ENCODE results near the gene NDRG4.

NDRG4 gene

DNA sequence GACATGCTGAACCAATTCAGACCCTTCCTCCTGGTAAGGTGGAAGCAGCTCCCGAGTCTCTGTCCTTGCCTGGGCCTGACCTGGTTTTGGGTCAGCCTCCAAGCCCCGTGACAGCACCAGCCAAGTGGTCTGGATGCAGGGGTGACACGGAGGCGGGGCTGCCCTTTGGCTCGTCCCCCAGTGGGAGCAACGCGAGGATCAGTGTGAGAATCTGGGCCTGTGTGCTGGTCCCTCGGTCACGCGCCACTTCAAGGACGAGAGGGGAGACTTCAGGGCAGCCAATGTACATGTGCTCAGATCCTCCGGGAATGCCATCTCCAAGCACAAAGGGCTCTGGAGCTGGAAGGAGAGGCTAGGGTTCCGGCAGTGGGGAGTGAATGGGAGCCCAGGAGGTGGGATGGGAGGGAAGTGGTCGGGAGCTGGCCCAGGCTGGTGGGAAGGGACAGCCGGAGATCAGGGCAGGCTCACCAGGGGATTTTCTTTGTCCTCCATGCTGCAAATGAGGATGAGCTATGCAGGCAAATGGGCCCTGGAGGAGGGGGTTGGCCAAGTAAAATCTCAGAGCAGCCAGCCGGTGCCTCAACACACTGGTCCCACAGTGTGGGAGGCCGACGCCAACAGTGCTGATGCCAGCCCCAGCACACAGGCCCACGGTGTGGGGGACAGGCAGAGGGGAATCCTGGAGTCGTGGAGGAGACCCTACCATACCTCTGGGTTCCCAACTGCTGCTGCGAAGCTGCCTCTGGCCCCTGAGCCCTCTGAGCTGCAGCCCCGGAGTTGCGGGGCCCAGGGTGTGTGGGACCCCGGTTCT, 4.2 kb upstream of the NDRG4 start:
- DNase-seq (ENCODE audit: low read depth, low spot score): no peak

DNA sequence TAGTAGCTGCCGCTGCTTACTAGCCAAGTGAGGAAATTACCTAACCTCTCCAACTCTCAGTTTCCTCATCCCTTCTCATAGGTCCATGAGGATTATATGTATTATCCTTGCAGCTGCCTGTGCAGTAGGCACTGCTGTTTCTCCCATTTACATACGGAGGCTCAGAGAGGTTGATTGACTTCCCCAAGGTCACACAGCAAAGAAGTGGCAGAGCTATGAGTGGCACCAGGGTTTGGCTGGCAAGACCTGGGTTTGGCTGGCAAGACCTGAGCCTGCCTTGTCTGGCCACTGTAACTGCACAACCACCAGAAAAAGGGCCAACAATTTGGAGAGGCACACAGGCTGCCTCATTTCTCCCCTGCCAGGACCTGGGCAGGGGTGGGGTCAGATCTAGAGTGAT, 2.5 kb upstream of the NDRG4 start:
- no peak for DNase-seq (ENCODE audit: low read depth, low spot score)

DNA sequence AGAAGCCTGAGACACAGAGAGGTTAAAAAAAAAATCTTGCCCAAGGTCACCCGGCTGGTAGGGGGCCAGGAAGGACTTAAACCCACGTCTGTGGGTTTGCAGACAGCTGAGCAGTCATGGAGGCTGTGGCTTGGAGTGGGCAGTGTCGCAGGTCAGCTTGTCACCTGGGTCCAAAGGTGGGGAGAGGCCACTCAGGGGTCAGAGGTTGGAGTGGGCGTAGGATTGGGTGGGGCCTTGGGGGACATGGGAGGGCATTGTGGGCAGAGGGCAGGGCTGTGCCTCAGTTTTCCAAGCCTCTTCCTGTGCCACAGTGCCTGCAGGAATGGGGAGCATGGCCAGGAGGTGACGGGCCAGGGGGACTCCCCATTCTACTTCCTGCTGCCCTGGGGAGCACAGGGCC, 2.0 kb upstream of the NDRG4 start:
- no peak for DNase-seq (ENCODE audit: low read depth, low spot score)

DNA sequence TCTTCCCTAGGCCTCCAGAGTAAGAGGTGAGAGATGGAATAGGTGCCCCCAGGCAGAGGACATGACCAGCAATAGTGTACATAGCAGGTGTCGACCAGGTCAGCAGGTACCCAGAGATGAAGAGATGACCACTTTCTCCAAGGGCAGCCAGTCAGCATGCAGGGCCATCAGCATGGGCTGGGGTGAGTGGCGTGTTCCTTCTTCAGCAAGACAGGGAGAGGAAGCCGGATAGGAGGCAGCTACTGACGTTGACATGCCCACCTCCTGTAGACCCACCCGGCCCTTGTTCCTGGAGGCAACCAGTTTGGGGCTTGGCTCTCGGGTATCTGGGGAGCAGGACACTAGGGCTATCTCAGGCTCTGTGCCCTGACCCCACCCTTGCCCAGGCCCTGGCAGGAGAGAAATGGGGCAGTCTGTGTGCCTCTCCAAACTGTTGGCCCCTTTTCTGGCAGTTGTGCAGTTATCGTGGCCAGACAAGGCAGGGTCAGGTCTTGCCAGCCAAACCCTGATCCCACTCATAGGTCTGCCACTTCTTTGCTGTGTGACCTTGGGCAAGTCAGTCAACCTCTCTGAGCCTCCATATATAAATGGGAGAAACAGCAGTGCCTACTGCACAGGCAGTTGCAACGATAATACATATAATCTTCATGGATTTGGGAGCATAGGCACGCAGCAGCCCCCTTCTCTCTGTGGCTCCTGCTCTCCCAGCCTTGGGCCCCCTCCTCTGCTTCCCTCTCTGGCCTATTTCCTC, 1.4 kb upstream of the NDRG4 start:
- DNase-seq (ENCODE audit: low read depth, low spot score): no peak

- no peak for DNase-seq (ENCODE audit: low read depth, low spot score)
Observed at GRCh38 chr16:58499092-58499511, 841 bp upstream of the NDRG4 start.

- peak; percentile 46 for DNase-seq (ENCODE audit: low read depth, low spot score)
Observed at GRCh38 chr16:58500430-58501241, 693 bp downstream of the NDRG4 start.

DNA sequence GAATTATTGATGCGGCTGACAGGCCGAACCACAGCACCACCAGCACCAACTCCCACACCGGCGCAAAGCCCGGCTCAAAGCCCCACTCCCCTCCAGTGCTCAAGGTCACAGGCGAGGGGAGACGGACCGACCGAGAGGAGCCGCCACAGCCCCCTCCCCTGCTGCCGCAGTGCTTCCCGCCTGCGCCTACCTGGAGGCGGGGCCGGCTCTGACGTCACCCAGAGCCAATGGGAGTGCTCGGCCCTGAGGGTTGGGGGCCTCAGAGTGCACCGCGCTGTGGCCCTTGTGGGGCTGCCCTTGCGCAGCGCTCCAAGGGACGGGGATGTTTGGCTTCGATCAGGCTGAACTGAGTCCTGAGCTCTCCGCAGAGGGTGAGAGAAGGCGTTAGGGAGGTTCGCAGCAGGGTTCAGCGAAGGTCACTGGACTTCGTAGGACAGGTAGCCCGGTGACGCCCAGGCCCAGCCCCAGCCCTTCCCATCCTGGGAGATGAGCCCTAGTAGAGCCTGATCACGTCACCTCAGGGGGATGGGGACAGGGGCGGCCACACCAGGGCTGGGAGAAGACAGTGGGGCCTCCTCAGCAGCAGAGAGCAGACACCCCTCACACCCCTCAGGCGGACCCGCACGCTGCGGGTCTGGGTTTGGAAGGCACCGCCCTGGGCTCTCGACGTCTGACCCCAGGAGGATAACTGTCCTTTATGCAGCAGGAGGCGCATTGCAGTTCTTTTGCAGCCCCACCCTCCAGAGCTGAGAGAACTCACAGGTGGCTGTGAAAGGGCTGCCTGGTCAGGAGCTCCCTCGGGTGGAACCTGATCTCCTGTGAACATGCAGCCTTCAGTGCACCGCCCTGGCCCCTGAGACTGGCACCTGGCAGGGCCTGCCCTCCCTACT, 1.5 kb downstream of the NDRG4 start:
- DNase-seq (ENCODE audit: low read depth, low spot score): peak; percentile 73

- no peak for DNase-seq (ENCODE audit: low read depth, low spot score)
Observed at GRCh38 chr16:58502217-58502921, 2.4 kb downstream of the NDRG4 start.

DNA sequence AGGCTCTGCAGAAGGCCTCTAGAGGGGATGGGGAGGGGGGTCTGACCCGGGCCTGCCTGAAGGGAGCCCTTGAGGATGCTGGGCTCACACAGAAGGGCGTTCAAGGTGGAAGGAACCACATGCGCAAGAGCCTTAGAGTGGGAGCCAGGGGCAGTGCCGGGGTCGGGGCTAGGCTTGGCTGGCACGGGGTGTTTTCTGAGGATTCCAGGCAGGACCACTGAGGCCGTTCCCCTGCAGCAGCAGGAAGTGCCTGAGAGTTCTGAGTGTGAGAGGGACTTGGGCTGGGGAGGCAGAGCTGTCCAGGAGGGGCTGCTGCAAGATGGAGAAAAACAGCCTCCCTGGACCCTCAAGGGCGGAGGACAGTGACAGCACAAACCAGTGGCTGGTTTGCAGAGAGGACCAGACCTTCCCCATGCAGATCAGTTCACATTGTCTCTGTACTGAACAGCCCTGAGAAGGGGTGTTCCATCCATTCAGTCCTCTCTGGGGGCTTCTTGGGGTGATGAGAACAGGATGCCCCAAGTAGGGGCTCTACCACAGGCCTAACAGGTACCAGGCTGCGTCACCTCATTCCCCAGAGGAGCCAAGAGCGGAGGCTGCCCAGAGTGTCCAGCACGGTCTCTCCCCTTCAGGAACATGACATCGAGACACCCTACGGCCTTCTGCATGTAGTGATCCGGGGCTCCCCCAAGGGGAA, 3.4 kb downstream of the NDRG4 start:
- DNase-seq (ENCODE audit: low read depth, low spot score): no peak

- no peak for DNase-seq (ENCODE audit: low read depth, low spot score)
Observed at GRCh38 chr16:58503863-58504688, 4.1 kb downstream of the NDRG4 start.

DNA sequence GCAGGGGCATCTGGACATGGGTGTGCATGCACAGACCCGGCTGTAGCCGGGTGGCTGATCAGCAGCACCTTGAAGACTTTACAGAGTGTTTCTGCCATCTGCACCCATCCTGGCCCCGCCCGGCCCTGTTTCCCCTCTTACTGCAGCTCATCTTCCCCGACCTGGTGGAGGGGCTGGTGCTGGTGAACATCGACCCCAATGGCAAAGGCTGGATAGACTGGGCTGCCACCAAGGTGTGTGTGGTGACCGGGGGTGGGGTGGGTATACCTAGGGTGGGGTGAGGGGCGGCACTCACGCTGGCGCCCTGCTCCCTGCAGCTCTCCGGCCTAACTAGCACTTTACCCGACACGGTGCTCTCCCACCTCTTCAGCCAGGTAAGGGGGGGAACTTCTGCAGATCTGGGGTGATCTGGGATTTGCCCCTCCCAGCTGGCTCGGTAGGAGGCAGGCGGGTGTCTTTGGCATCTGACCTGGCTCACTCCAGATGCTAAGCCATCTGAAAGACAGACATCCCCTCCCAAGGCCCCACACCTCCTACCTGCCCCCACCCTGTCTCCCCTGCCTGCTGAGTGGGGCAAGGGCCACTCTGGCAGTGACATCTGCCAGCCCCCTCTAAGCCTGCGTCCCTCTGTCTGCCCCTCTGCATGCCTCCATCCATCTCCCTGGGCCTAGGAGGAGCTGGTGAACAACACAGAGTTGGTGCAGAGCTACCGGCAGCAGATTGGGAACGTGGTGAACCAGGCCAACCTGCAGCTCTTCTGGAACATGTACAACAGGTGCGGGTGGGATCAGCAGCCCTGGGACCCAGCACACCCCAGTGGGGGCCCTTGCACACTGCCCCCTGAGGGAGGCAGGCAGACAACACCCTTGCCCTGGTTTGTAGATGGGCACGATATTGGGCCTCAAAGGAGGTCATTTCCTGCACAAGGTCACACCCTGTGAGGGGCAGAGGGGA, 6.6 kb downstream of the NDRG4 start:
- DNase-seq (ENCODE audit: low read depth, low spot score): no peak

- DNase-seq (ENCODE audit: low read depth, low spot score): no peak
Observed at GRCh38 chr16:58507195-58507962, 7.4 kb downstream of the NDRG4 start.

- DNase-seq (ENCODE audit: low read depth, low spot score): no peak
Observed at GRCh38 chr16:58507963-58508670, 8.2 kb downstream of the NDRG4 start.

- DNase-seq (ENCODE audit: low read depth, low spot score): no peak
Observed at GRCh38 chr16:58508671-58509251, 8.8 kb downstream of the NDRG4 start.

GRCh38 chr16:58509256-58510096, 9.5 kb downstream of the NDRG4 start:
- DNase-seq (ENCODE audit: low read depth, low spot score): no peak
